ENCODE measurements around the gene GLIS1.

- TF ChIP-seq POLR2A (IDR thresholded peaks at IDR 0.05; ENCODE audit: extremely low read depth, insufficient read length): no peak
- TF ChIP-seq MYC (IDR thresholded peaks at IDR 0.05; ENCODE audit: low read depth, low read length): no peak
- TF ChIP-seq CTCF (IDR thresholded peaks at IDR 0.05; ENCODE audit: low read depth, low read length): no peak
These were observed 145.8 kb downstream of the GLIS1 start for GRCh38 chr1:53592985-53593757.

All from NB4 (cell line).